Right ventricle myocardium inferior (tissue), 1 donor: ENCODE results near the gene SERPINC1. TPM values are rescaled to one million over a fixed set of nuclear protein-coding genes. Genes with fewer than 3 reads are reported as not detected.
"Not testable (repeated sequence)": the region's sequence is repeated elsewhere in the genome, so short reads cannot be mapped to it uniquely, and the experiment has no call there.

ENCODE experiments used
- ATAC-seq: fragments of 200-7000 bp; cut with Tn5 transposase; one replicate; pipeline ENCODE4 v1.9.1; 2020; ENCODE audit warnings: mild to moderate bottlenecking, moderate library complexity
- DNase-seq: peaks from one replicate; pipeline ENCODE4 v3.0.0; 2021; ENCODE audit errors: missing footprints
- intact Hi-C: fragments of 100-400 bp; cut with DNase I; formaldehyde crosslinking; loops from one replicate; pipeline ENCODE4 v1.11.0; 2022
- total RNA-seq: library from RNA; stranded (reverse); fragmentation: NEBNext Ultra II Directional; extraction: Animal tissue kit (Norgen Biotek cat#: 25700); gene quantifications from one replicate; pipeline ENCODE4 v1.2.1, GENCODE V29; 2021
- donor health status: DM: no; HTN: yes; CAD: no; lungs with severe emphysema.

The SERPINC1 gene
- total RNA-seq, 1 donor from 2014 or later = 0.46 TPM

DNA sequence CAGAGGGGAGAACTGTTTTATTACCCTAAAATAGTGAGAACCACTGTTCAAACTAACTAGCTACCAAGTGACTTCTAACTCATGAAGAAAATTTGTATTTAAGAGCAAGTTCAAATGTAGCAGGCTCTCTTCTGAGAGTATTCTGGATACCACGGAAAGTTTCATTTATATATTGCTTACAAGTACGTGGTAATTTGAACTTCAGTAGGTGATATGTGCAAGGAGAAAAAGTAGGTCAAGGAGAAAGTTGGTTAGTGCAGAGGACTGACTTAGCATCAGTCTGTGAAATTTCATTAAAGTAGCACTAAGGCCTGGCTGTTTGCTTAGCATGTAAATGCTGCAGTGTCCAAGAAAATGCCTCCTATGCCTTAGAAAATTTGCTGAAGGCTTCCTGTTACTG is 16.7 kb downstream of the SERPINC1 start:
- ATAC-seq = no peak
- intact Hi-C loops = no loop called here
- DNase-seq = no peak

- intact Hi-C loops = no loop called here
- DNase-seq = no peak
- ATAC-seq = no peak
Observed at GRCh38 chr1:173894189-173894588, 22.9 kb downstream of the SERPINC1 start.

DNA sequence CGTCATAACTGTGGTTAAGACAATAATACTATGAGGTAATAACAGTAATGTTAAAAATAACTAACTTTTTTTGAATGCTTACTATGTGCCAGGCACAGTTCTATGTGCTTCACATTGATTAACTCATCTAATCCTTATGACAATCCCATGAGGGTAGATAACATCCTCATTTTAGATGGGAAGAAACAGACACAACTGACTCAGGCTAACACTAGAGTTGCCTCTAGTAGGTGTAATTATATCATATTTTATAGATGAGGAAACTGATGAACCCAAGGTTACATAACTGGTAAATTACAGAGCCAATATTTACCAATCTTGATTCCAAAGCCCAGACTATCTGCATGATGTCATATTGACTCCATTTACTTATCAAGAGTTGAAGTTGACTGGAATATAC is 23.5 kb downstream of the SERPINC1 start:
- ATAC-seq = no peak
- intact Hi-C loops = no loop called here

DNA sequence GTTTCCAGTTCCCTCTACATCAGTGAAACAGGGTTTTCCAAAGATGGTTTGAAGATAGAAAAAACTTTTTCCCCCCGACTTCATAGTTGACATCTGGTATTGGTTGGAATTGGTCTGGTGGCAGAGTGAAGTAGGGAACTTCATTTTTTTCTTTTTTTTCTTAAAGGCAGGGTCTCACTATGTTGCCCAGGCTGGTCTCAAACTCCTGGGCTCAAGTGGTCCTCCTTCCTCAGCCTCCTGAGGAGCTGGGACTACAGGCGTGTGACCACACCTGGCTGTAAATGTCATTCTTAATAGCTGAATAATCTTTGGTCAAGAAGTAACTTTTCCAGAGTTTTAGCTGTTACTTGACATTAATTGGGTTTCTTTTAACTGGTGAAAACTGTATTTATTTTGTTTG is 27.2 kb downstream of the SERPINC1 start:
- DNase-seq (no peak), ATAC-seq (no peak)
- intact Hi-C loops = no loop called here

More for the DNA sequence above, 23.5 kb downstream of the SERPINC1 start:
- DNase-seq = no peak

DNA sequence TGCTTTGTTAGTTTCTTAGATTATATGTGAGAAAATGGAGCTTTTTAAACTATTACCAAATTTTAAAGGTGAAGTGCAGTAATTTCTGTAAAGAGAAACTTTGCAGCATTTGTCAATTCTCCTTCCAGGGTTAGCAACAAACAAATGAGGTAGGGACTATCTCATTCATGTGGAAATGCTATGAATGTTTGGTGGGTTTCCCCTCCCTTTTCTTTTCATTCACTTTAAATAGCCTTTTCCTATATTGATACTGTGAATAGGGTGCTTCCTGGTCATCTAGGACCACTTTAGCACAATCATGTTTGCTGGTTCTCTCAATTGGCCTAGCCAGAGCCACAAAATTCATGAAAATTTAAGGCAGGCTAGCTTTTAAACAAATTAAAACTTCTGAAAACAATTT is 28.4 kb downstream of the SERPINC1 start:
- DNase-seq (no peak), ATAC-seq (no peak)
- intact Hi-C loops = no loop called here

GRCh38 chr1:173887627-173888026 is 29.5 kb downstream of the SERPINC1 start:
- intact Hi-C loops = no loop called here
- no peak for ATAC-seq
- no peak for DNase-seq

DNA sequence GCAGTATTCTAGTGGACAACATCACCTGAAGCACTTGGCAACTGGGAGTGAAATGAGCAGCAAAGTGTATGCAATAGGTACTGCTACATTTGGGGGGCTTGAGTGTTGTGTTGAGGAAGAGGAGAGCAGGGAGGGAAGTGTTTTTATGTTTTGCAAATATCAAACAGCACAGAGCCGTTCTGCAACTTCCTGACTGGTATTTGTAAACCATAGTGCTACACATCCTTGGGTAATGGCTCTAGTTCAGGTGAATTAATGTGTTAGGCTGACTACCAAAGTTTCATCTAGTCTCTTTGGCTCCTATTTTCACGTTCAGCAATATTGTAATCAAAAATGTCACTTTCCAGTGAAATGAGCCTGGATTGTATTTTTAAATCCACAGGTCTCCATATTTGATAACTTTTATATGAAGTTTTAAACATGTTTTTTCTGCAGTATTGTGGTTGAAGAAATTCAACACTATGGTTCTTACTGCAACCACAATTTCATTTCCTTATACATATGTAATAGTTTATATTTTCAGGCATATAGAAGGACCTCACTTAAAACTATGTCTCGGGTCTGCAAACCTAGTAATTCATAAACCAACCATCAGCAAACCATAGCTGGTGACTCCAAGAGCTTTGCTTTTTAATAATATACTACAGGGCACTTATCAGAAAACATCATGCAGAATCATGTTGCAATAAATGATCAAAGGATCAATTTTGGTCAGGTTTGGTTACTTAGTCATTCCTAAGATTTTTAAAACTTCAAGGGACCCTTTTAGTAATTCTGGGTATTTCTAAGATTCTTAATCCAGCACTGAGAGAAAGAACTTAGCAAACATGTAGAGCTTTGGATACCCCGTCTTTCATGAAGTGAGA is 30.1 kb downstream of the SERPINC1 start:
- DNase-seq (no peak), ATAC-seq (no peak)
- intact Hi-C loops = no loop called here

GRCh38 chr1:173884701-173885100 is 32.4 kb downstream of the SERPINC1 start:
- intact Hi-C loops = no loop called here
- ATAC-seq = no peak

DNA sequence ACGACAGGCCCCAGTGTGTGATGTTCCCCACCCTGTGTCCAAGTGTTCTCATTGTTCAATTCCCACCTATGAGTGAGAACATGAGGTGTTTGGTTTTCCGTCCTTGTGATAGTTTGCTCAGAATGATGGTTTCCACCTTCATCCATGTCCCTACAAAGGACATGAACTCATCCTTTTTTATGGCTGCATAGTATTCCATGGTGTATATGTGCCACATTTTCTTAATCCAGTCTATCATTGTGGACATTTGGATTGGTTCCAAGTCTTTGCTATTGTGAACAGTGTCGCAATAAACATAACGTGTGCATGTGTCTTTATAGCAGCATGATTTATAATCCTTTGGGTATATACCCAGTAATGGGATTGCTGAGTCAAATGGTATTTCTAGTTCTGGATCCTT is 36.0 kb downstream of the SERPINC1 start:
- ATAC-seq, intact Hi-C loops, DNase-seq: not testable (repeated sequence)

More at GRCh38 chr1:173884701-173885100, 32.4 kb downstream of the SERPINC1 start:
- DNase-seq = peak; percentile 21

DNA sequence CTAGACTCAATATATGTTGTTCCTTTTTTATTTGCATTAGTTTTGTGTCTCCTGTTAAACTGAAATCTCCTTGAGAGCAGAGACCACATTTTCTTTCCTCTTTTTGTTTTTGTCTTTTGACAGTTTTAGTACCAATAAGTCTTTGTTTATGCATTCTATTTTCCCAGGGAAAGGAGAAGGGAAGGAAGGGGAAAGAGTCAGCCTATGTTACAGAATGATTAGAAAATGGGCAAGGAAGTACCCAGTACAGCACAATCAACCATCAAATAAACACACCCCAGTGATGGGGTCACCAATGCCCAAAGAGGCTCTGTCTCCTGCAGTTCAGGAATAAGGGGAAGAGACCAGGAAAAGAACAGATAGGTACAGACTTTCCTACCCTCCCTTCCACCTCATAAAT is 38.9 kb downstream of the SERPINC1 start:
- ATAC-seq (no peak), DNase-seq (no peak)
- intact Hi-C loops = loop anchor here (10.0 kb wide), 1 partner anchor 197 kb away; no protein-coding TSS in a partner anchor

DNA sequence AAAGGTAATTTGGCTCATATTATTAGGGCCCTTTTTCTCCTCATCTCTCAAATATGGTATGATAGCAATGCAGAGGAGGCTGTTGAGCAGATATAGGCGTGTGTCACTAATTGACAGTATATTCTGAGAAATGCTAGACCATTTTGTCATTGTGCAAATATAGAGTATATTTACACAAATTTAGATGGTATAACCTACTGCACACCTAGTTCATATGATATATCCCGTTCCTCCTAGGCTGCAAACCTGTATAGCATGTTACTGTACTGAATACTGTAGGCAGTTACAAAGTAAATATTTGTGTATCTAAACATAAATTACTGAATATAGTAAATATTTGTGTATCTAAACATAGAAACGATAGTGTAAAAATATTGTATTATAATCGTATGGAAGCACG is 40.4 kb downstream of the SERPINC1 start:
- no peak for DNase-seq
- intact Hi-C loops = loop anchor here (10.0 kb wide), 1 partner anchor 198 kb away; no protein-coding TSS in a partner anchor
- no peak for ATAC-seq

DNA sequence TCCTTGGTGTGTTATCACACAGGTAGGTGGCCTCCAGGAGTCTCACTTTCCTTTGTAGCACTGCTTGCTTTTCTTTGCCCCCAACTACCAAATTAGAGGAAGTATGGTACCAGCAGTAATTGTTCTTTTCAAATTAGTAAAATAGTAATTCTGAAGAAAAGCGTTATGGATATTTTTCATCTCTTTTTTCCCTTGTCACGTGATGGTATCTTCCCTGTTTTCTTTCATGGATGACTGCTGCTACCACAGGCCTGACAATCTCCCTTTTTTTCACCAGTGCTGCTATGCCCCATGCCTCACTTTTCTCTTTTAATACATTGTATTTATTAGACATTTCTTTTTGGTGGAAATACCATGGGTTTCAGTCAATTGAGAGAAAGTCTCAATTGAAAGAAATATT is 45.6 kb downstream of the SERPINC1 start:
- ATAC-seq (no peak), DNase-seq (no peak)
- intact Hi-C loops = loop anchor here (10.0 kb wide), 1 partner anchor 203 kb away; no protein-coding TSS in a partner anchor

DNA sequence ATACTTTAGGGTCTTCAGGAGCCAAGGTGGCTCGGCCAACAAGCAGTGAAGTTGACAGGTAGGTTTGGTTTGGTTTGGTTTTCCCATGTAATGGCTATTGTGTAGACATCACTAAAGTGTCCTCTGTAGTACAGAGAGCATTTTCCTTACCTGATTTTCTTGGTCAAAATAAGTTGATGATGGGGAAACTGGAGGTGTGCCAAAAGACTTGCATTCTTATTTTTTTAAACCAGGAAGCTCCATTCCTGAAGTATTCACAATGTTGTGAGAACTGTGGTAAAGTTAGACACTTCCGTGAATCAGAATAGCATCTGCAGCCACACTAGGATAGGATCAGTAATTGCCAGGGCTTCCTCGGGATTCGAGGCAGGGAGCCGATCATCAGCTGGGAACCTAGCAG is 46.0 kb downstream of the SERPINC1 start:
- ATAC-seq = no peak
- intact Hi-C loops = loop anchor here (10.0 kb wide), 1 partner anchor 204 kb away; no protein-coding TSS in a partner anchor
- DNase-seq = no peak

DNA sequence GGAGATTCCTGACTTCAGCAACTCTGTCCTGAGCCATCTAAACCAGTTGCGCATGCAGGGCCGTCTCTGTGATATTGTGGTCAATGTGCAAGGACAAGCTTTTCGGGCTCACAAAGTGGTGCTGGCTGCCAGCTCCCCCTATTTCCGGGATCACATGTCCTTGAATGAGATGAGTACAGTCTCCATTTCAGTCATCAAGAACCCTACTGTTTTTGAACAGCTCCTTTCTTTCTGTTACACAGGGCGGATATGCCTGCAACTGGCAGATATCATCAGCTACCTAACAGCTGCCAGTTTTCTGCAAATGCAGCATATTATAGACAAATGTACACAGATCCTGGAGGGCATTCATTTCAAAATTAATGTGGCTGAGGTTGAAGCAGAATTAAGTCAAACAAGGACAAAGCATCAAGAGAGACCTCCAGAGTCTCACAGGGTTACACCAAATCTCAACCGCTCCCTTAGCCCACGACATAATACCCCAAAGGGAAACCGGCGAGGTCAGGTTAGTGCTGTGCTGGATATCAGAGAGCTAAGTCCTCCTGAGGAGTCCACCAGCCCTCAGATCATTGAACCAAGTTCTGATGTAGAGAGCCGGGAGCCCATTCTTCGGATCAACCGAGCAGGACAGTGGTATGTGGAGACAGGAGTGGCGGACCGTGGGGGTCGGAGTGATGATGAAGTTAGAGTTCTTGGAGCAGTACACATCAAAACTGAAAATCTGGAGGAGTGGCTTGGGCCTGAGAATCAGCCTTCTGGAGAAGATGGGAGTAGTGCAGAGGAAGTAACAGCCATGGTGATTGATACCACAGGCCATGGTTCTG is 46.7 kb downstream of the SERPINC1 start:
- ATAC-seq = no peak
- intact Hi-C loops = loop anchor here (10.0 kb wide), 1 partner anchor 204 kb away; no protein-coding TSS in a partner anchor
- DNase-seq = no peak

DNA sequence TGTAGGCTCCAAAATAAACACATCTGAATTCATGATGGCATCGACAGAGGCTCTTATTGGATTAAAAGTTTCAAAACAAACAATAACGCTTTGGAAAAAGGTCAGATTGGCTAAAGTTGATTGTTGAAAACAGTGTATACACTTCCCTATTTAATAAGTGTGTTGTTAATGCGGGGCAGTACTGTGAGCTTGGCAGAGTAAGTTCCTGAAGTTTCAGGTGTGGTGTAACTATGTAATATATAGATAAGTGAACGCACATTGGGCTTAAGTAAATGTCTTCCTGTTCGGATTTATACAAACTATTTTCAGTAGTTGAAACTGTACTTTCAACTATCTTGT is 48.1 kb downstream of the SERPINC1 start:
- DNase-seq = no peak
- intact Hi-C loops = loop anchor here (2.0 to 5.0 kb wide), 2 partner anchors 153 to 1130 kb away; partner anchors contain the start of genes CACYBP and RC3H1
- ATAC-seq = no peak

- ATAC-seq (peak; percentile 76), DNase-seq (peak; percentile 94)
- intact Hi-C loops = loop anchor here (2.0 to 5.0 kb wide), 2 partner anchors 154 to 1130 kb away; partner anchors contain the start of genes CACYBP and RC3H1
Observed at GRCh38 chr1:173868266-173869020, 48.7 kb downstream of the SERPINC1 start, which contains the start of gene ZBTB37. ZBTB37 (plus strand) TSS chr1:173868380; CDS start chr1:173870226, 1,846 bp downstream.

GRCh38 chr1:173867753-173868265 is 49.3 kb downstream of the SERPINC1 start, which contains the start of gene GAS5:
GAS5 (minus strand) TSS chr1:173867989.
- intact Hi-C loops = loop anchor here (2.0 to 5.0 kb wide), 2 partner anchors 154 to 1131 kb away; partner anchors contain the start of genes CACYBP and RC3H1
- DNase-seq = peak; percentile 99
- peak; percentile 97 for ATAC-seq

GRCh38 chr1:173867141-173867752 is 49.9 kb downstream of the SERPINC1 start:
- intact Hi-C loops = loop anchor here (5.0 kb wide), 1 partner anchor 155 kb away; the partner anchor contains the start of gene RC3H1
- ATAC-seq (no peak), DNase-seq (peak; percentile 77)
